IPS-15b (cell line): Measurements from ENCODE around the gene IFNA8.

ENCODE experiments used
- H3K27me3 ChIP-seq: one replicate; pipeline ENCODE4 v1.6.1; 2013; ENCODE audit warnings: low read length; ENCODE audit not compliant: control insufficient read depth, insufficient read depth
- H3K36me3 ChIP-seq: one replicate; pipeline ENCODE4 v1.6.1; 2013; ENCODE audit warnings: low read length; ENCODE audit not compliant: control insufficient read depth, insufficient read depth
- H3K4me1 ChIP-seq: one replicate; pipeline ENCODE4 v1.6.1; 2013; ENCODE audit warnings: mild to moderate bottlenecking, low read length; ENCODE audit not compliant: control insufficient read depth, insufficient read depth
- H3K4me3 ChIP-seq: one replicate; pipeline ENCODE4 v1.5.1; 2013; ENCODE audit warnings: low read depth, low read length
- H3K9ac ChIP-seq: one replicate; pipeline ENCODE4 v1.6.1; 2013; ENCODE audit warnings: low read depth, mild to moderate bottlenecking, low read length
- H3K9me3 ChIP-seq: one replicate; pipeline ENCODE4 v1.6.1; 2013; ENCODE audit warnings: mild to moderate bottlenecking, low read length; ENCODE audit not compliant: control insufficient read depth, insufficient read depth

Gene IFNA8

GRCh38 chr9:21399956-21400355, 9.0 kb upstream of the IFNA8 start:
- H3K36me3 ChIP-seq = no peaks in the 10 kb centered on the region
- no peaks in the 10 kb centered on the region for H3K9me3 ChIP-seq
- H3K4me1 ChIP-seq = peaks cover 4% of the 10 kb centered on the region
- H3K4me3 ChIP-seq = no peak overlapping the region
- peaks cover 65% of the 10 kb centered on the region for H3K27me3 ChIP-seq
- no peak overlapping the region for H3K9ac ChIP-seq

- Histone ChIP-seq H3K27me3 (peaks cover 38% of the 10 kb centered on the region), H3K4me1 (peaks cover 2% of the 10 kb centered on the region), H3K9ac (peak overlapping the region; percentile 16), H3K4me3 (peak overlapping the region; percentile 62), H3K36me3 (no peaks in the 10 kb centered on the region), H3K9me3 (no peaks in the 10 kb centered on the region)
These were observed 6.3 kb upstream of the IFNA8 start for GRCh38 chr9:21402386-21403251.

GRCh38 chr9:21404146-21404545, 4.8 kb upstream of the IFNA8 start:
- H3K9ac ChIP-seq = no peak overlapping the region
- no peaks in the 10 kb centered on the region for H3K9me3 ChIP-seq
- H3K4me3 ChIP-seq = no peak overlapping the region
- H3K36me3 ChIP-seq = no peaks in the 10 kb centered on the region
- H3K4me1 ChIP-seq = peaks cover 2% of the 10 kb centered on the region
- H3K27me3 ChIP-seq = peaks cover 30% of the 10 kb centered on the region

GRCh38 chr9:21412107-21412506, 3.2 kb downstream of the IFNA8 start:
- Histone ChIP-seq H3K4me1 (no peaks in the 10 kb centered on the region), H3K27me3 (no peaks in the 10 kb centered on the region), H3K9me3 (no peaks in the 10 kb centered on the region), H3K36me3 (no peaks in the 10 kb centered on the region), H3K4me3 (no peak overlapping the region), H3K9ac (no peak overlapping the region)

- Histone ChIP-seq H3K4me1 (no peaks in the 10 kb centered on the region), H3K9me3 (no peaks in the 10 kb centered on the region), H3K27me3 (no peaks in the 10 kb centered on the region), H3K9ac (no peak overlapping the region), H3K36me3 (no peaks in the 10 kb centered on the region), H3K4me3 (no peak overlapping the region)
These were observed 4.2 kb downstream of the IFNA8 start for GRCh38 chr9:21413151-21413550.

- Histone ChIP-seq H3K4me3 (no peak overlapping the region), H3K4me1 (no peaks in the 10 kb centered on the region), H3K9ac (no peak overlapping the region), H3K27me3 (no peaks in the 10 kb centered on the region), H3K36me3 (no peaks in the 10 kb centered on the region), H3K9me3 (no peaks in the 10 kb centered on the region)
These were observed 4.7 kb downstream of the IFNA8 start for GRCh38 chr9:21413624-21414023.

GRCh38 chr9:21414220-21414940, 5.5 kb downstream of the IFNA8 start:
- Histone ChIP-seq H3K9me3 (no peaks in the 10 kb centered on the region), H3K36me3 (no peaks in the 10 kb centered on the region), H3K4me3 (no peak overlapping the region), H3K27me3 (no peaks in the 10 kb centered on the region), H3K9ac (no peak overlapping the region), H3K4me1 (no peaks in the 10 kb centered on the region)

- no peak overlapping the region for H3K9ac ChIP-seq
- no peaks in the 10 kb centered on the region for H3K9me3 ChIP-seq
- no peaks in the 10 kb centered on the region for H3K4me1 ChIP-seq
- no peaks in the 10 kb centered on the region for H3K36me3 ChIP-seq
- H3K4me3 ChIP-seq = no peak overlapping the region
- no peaks in the 10 kb centered on the region for H3K27me3 ChIP-seq
These were observed 6.8 kb downstream of the IFNA8 start for GRCh38 chr9:21415493-21416267.

GRCh38 chr9:21428235-21428634, 19.3 kb downstream of the IFNA8 start:
- Histone ChIP-seq H3K4me3 (no peak overlapping the region), H3K4me1 (peaks cover 4% of the 10 kb centered on the region), H3K9ac (no peak overlapping the region), H3K27me3 (no peaks in the 10 kb centered on the region), H3K9me3 (no peaks in the 10 kb centered on the region), H3K36me3 (no peaks in the 10 kb centered on the region)

- H3K36me3 ChIP-seq = no peaks in the 10 kb centered on the region
- peaks cover 4% of the 10 kb centered on the region for H3K4me1 ChIP-seq
- H3K9ac ChIP-seq = no peak overlapping the region
- no peaks in the 10 kb centered on the region for H3K27me3 ChIP-seq
- H3K4me3 ChIP-seq = no peak overlapping the region
- H3K9me3 ChIP-seq = no peaks in the 10 kb centered on the region
These were observed 20.3 kb downstream of the IFNA8 start for GRCh38 chr9:21429191-21429590.

- H3K27me3 ChIP-seq = no peaks in the 10 kb centered on the region
- H3K4me1 ChIP-seq = peaks cover 4% of the 10 kb centered on the region
- no peak overlapping the region for H3K4me3 ChIP-seq
- no peaks in the 10 kb centered on the region for H3K36me3 ChIP-seq
- H3K9me3 ChIP-seq = no peaks in the 10 kb centered on the region
- no peak overlapping the region for H3K9ac ChIP-seq
These were observed 23.9 kb downstream of the IFNA8 start for GRCh38 chr9:21432672-21433425.
